ENCODE data around the gene RYR3.

The RYR3 gene

GRCh38 chr15:33600212-33600611 is 289.4 kb downstream of the RYR3 start:
- DNase-seq, result no peak

GRCh38 chr15:33601461-33601860 is 290.7 kb downstream of the RYR3 start:
- no peak for DNase-seq

GRCh38 chr15:33608714-33609113 is 297.9 kb downstream of the RYR3 start:
- no peak for DNase-seq

GRCh38 chr15:33612721-33613304 is 302.0 kb downstream of the RYR3 start:
- no peak for DNase-seq

GRCh38 chr15:33616475-33616874 is 305.7 kb downstream of the RYR3 start:
- DNase-seq, result no peak

- no peak for DNase-seq
These were observed 307.6 kb downstream of the RYR3 start for GRCh38 chr15:33618350-33618749.

- DNase-seq, result no peak
These were observed 310.4 kb downstream of the RYR3 start for GRCh38 chr15:33621141-33621540.

- no peak for DNase-seq
These were observed 312.2 kb downstream of the RYR3 start for GRCh38 chr15:33623010-33623409.

GRCh38 chr15:33624439-33624838 is 313.7 kb downstream of the RYR3 start:
- DNase-seq, result no peak

GRCh38 chr15:33629647-33630046 is 318.9 kb downstream of the RYR3 start:
- no peak for DNase-seq

- DNase-seq, result no peak
These were observed 325.5 kb downstream of the RYR3 start for GRCh38 chr15:33636234-33636633.

- no peak for DNase-seq
These were observed 326.2 kb downstream of the RYR3 start for GRCh38 chr15:33636958-33637357.

GRCh38 chr15:33638453-33638852 is 327.7 kb downstream of the RYR3 start:
- DNase-seq, result no peak

- no peak for DNase-seq
These were observed 328.3 kb downstream of the RYR3 start for GRCh38 chr15:33639051-33639450.

GRCh38 chr15:33639456-33639855 is 328.7 kb downstream of the RYR3 start:
- no peak for DNase-seq

GRCh38 chr15:33639978-33640377 is 329.2 kb downstream of the RYR3 start:
- DNase-seq, result no peak

GRCh38 chr15:33641069-33641468 is 330.3 kb downstream of the RYR3 start:
- no peak for DNase-seq

GRCh38 chr15:33644304-33644703 is 333.5 kb downstream of the RYR3 start:
- no peak for DNase-seq

GRCh38 chr15:33646744-33647143 is 336.0 kb downstream of the RYR3 start:
- no peak for DNase-seq

- no peak for DNase-seq
These were observed 338.6 kb downstream of the RYR3 start for GRCh38 chr15:33649217-33649933.

- no peak for DNase-seq
These were observed 344.1 kb downstream of the RYR3 start for GRCh38 chr15:33654860-33655259.

- no peak for DNase-seq
These were observed 344.7 kb downstream of the RYR3 start for GRCh38 chr15:33655488-33655887.

- DNase-seq, result no peak
These were observed 345.4 kb downstream of the RYR3 start for GRCh38 chr15:33656168-33656567.

- DNase-seq, result no peak
These were observed 349.4 kb downstream of the RYR3 start for GRCh38 chr15:33660151-33660550.

- DNase-seq, result no peak
These were observed 351.2 kb downstream of the RYR3 start for GRCh38 chr15:33662014-33662413.

Data from activated CD4-positive, alpha-beta T cell treated with anti-CD3 and anti-CD28 coated beads, Interleukin-2, Interleukin-6, amounts not matched to agents 100 ng/mL and 50 ng/mL, durations not matched to agents 16 hours and 8 hours (primary cell).